OCI-LY1 (cell line): ENCODE results near the gene ZNF443.
"Not testable (repeated sequence)": the region's sequence is repeated elsewhere in the genome, so short reads cannot be mapped to it uniquely, and the experiment has no call there.

Experiments used
- H2AFZ ChIP-seq: fragments of 200-600 bp; sonication (generic), shearing (Covaris generic); 2 replicates; pipeline ENCODE4 v1.6.0; 2014; ENCODE audit warnings: antibody characterized with exemption, mild to moderate bottlenecking, low read length
- H3F3A ChIP-seq: fragments of 200-600 bp; sonication (generic), shearing (Covaris generic); 2 replicates; pipeline ENCODE4 v1.6.0; 2014; ENCODE audit warnings: mild to moderate bottlenecking, antibody characterized with exemption, low read length, moderate library complexity; ENCODE audit not compliant: insufficient read depth
- H3K27ac ChIP-seq: fragments of 200-600 bp; sonication (generic); 2 replicates; pipeline ENCODE4 v1.5.1; 2014; ENCODE audit warnings: low read length, mixed run types, mild to moderate bottlenecking, low read depth; ENCODE audit not compliant: poor library complexity, severe bottlenecking
- H3K27me3 ChIP-seq: fragments of 200-600 bp; sonication (generic); 2 replicates; pipeline ENCODE4 v1.6.0; 2014; ENCODE audit warnings: antibody characterized with exemption, mild to moderate bottlenecking, low read length, moderate library complexity; ENCODE audit not compliant: insufficient read depth
- H3K36me3 ChIP-seq: fragments of 200-600 bp; sonication (generic); 2 replicates; pipeline ENCODE4 v1.6.1; 2014; ENCODE audit warnings: mild to moderate bottlenecking, antibody characterized with exemption, low read length, moderate library complexity, mixed read lengths; ENCODE audit not compliant: insufficient read depth
- H3K4me1 ChIP-seq: fragments of 200-600 bp; sonication (generic); 2 replicates; pipeline ENCODE4 v1.5.1; 2014; ENCODE audit warnings: mild to moderate bottlenecking, low read length, moderate library complexity; ENCODE audit not compliant: insufficient read depth, severe bottlenecking
- H3K4me2 ChIP-seq: fragments of 200-600 bp; sonication (generic), shearing (Covaris generic); 2 replicates; pipeline ENCODE4 v1.6.1; 2014; ENCODE audit warnings: low read length
- H3K4me3 ChIP-seq: fragments of 200-600 bp; sonication (generic); 2 replicates; pipeline ENCODE4 v1.5.1; 2014; ENCODE audit warnings: low read length, low read depth, mild to moderate bottlenecking, mixed read lengths; ENCODE audit not compliant: poor library complexity, severe bottlenecking
- H3K79me2 ChIP-seq: fragments of 200-600 bp; shearing (Covaris generic); 2 replicates; pipeline ENCODE4 v1.6.1; 2016; ENCODE audit warnings: mixed run types, low read length, mixed read lengths; ENCODE audit not compliant: insufficient read depth
- H3K9ac ChIP-seq: fragments of 200-600 bp; sonication (generic), shearing (Covaris generic); 2 replicates; pipeline ENCODE4 v1.6.1; 2014; ENCODE audit warnings: mild to moderate bottlenecking, low read length, mixed read lengths
- H3K9me2 ChIP-seq: fragments of 200-600 bp; sonication (generic), shearing (Covaris generic); 2 replicates; pipeline ENCODE4 v1.6.1; 2014; ENCODE audit warnings: low read depth, mild to moderate bottlenecking, low read length, mixed read lengths
- H3K9me3 ChIP-seq: fragments of 200-600 bp; shearing (Covaris generic); 2 replicates; pipeline ENCODE4 v1.6.1; 2014; ENCODE audit warnings: low read length, mixed read lengths
- H4K20me1 ChIP-seq: fragments of 200-600 bp; sonication (generic), shearing (Covaris generic); 2 replicates; pipeline ENCODE4 v1.6.0; 2016; ENCODE audit warnings: mild to moderate bottlenecking, low read length; ENCODE audit not compliant: insufficient read depth
- CTCF ChIP-seq: fragments of 200-600 bp; sonication (generic), shearing (Covaris generic); IDR thresholded peaks from 2 replicates; pipeline ENCODE4 v1.5.1; 2017; ENCODE audit warnings: mild to moderate bottlenecking, antibody characterized with exemption, low read length, moderate library complexity, mixed read lengths
- EZH2 ChIP-seq: fragments of 200-600 bp; sonication (generic), shearing (Covaris generic); IDR thresholded peaks from 2 replicates; pipeline ENCODE4 v1.8.0; 2017; ENCODE audit warnings: borderline replicate concordance, mixed run types, mild to moderate bottlenecking, antibody characterized with exemption, low read length, moderate library complexity, mixed read lengths

Gene ZNF443

GRCh38 chr19:12400633-12401502 is 40.0 kb downstream of the ZNF443 start, which contains the start of gene ZNF799:
Gene ZNF799 (minus strand): TSS chr19:12401271. CDS start chr19:12401070, 201 bp downstream.
- H3K27me3 ChIP-seq: no peaks in the 10 kb centered on the region

GRCh38 chr19:12399901-12400632 is 40.8 kb downstream of the ZNF443 start:
- not testable (repeated sequence) for H3K79me2 ChIP-seq, H3F3A ChIP-seq, H3K4me1 ChIP-seq, H3K36me3 ChIP-seq, H4K20me1 ChIP-seq, H2AFZ ChIP-seq, H3K27me3 ChIP-seq, H3K9me2 ChIP-seq, H3K9me3 ChIP-seq, H3K27ac ChIP-seq
- Histone ChIP-seq H3K9ac (peak overlapping the region; percentile 85), H3K4me2 (peak overlapping the region; percentile 75), H3K4me3 (peak overlapping the region; percentile 92)

More at GRCh38 chr19:12400633-12401502, 40.0 kb downstream of the ZNF443 start, which contains the start of gene ZNF799:
- Histone ChIP-seq H3K36me3 (no peaks in the 10 kb centered on the region), H3K9me2 (no peaks in the 10 kb centered on the region), H4K20me1 (no peaks in the 10 kb centered on the region), H3F3A (no peaks in the 10 kb centered on the region), H3K79me2 (no peaks in the 10 kb centered on the region), H3K9me3 (0 out of 2 replicates have a peak, but pooled peaks cover 5% of the 10 kb centered on the region), H3K4me1 (peaks cover 7% of the 10 kb centered on the region), H2AFZ (peak within 1 kb of the TSS; percentile 80; the same call in 1 of the 2 replicates), H3K4me2 (peak within 1 kb of the TSS; percentile 75), H3K4me3 (peak within 1 kb of the TSS; percentile 92), H3K9ac (peak within 1 kb of the TSS; percentile 85), H3K27ac (no peak within 1 kb of the TSS)
- TF ChIP-seq CTCF (no peak; the same call in 1 of the 2 replicates), EZH2 (no peak)

GRCh38 chr19:12391148-12391547 is 49.7 kb downstream of the ZNF443 start:
- H3K27me3 ChIP-seq, H3K4me3 ChIP-seq, H3K9me2 ChIP-seq, H3K27ac ChIP-seq, H3K9ac ChIP-seq, H3K79me2 ChIP-seq, H3K4me1 ChIP-seq, H3K4me2 ChIP-seq, H4K20me1 ChIP-seq, H3F3A ChIP-seq, H2AFZ ChIP-seq, H3K9me3 ChIP-seq: not testable (repeated sequence)
- H3K36me3 ChIP-seq: peaks cover 44% of the 10 kb centered on the region

- not testable (repeated sequence) for H3K9me2 ChIP-seq, H3K27me3 ChIP-seq, H3K4me1 ChIP-seq, H3K4me3 ChIP-seq, H3K9me3 ChIP-seq, H4K20me1 ChIP-seq, H3F3A ChIP-seq, H2AFZ ChIP-seq, H3K4me2 ChIP-seq, H3K79me2 ChIP-seq, H3K9ac ChIP-seq, H3K27ac ChIP-seq
- peaks cover 24% of the 10 kb centered on the region for H3K36me3 ChIP-seq
Observed at GRCh38 chr19:12386365-12386764, 54.5 kb downstream of the ZNF443 start.
